ENCODE data around the gene THY1.
"Not testable (repeated sequence)": the region's sequence is repeated elsewhere in the genome, so short reads cannot be mapped to it uniquely, and the experiment has no call there.

The THY1 gene

DNA sequence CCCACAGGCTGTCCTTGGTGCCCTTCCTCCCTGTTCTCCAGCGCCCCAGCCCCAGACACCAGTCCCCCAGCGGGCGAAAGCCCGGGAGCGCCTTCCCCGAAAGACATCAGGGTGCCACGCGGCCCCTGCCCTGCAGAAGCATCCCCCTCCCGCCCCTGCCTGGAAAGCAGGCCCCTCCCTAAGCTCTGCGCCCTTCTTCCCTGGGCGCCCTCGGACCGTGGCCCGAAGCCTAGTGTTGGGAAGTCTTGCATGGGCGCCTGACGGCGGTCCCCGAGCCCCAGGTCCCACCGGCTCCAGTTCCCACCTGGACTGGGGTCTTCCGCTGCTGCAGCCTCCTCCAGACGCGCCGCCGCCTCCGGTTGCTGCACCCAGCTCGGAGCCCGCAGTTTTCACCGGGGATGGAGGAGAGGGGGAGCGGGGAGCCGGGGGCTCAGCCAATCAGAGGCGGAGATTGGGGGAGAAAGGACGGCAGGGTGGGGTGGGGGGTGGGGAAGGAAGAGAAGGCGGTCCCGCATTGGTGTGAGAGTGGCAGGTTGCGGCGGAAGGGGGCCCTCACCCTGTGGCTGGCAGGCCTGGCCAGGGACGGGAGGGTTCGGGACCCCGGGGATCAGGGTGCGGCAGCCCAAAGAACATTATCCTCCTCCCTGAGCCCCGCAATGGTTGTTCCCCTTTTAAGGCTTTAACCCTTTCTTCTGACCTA is at the start of gene THY1:
TSS of gene THY1 (minus strand) at position 364 of the 700 bp plus-strand sequence. CDS start 2,267 bp downstream, outside the sequence.
- Histone ChIP-seq H3K36me3 (replicated peaks) (no peaks in the 10 kb centered on the region), H3K9me3 (no peaks in the 10 kb centered on the region), H3K27me3 (ENCODE audit: low read depth) (peaks cover 19% of the 10 kb centered on the region), H3K4me1 (no peaks in the 10 kb centered on the region), H3K4me3 (peak within 1 kb of the TSS; percentile 19)
- DNase-seq (ENCODE audit: low spot score in 2 of 2), result no peak
- in situ Hi-C loops (cut with MboI; ENCODE audit: low sequenced_read_pairs), result no loop called here

DNA sequence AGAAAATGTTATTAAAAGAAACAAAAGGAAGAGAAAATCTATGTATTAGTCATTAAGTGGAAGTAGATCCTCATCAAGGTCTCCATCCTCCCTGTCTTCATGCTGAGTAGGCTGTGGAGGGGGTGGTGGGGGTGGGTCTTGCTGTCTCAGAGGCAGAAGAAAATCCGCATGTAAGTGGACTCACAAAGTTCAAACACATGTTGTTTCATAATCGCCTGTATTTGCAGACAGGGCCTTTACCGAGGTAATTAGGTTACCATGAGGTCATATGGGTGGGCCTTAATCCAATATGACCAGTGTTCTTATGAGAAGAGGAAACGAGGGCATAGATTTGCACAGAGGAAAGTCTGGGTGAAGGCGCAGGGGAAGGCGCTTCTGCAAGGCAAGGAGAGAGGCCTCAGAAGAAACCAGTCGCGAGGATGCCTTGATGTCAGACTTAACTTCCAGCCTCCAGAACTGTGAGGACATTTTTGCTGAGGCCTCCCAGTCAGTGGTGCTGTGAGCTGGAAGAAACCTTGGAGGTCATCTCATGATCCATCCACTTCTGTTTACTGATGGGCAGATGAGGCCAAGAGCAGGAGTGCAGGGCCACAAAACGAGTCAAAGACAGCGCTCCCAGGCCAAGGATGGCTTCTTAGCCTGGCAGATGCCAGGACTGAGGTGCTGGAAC is 49.3 kb upstream of the THY1 start:
- Histone ChIP-seq H3K4me3 (no peak overlapping the region), H3K9me3 (no peaks in the 10 kb centered on the region), H3K27me3 (ENCODE audit: low read depth) (no peaks in the 10 kb centered on the region), H3K36me3 (replicated peaks) (no peaks in the 10 kb centered on the region), H3K4me1 (no peaks in the 10 kb centered on the region)
- no peak for DNase-seq (ENCODE audit: low spot score in 2 of 2)
- in situ Hi-C loops (cut with MboI; ENCODE audit: low sequenced_read_pairs), result no loop called here

DNA sequence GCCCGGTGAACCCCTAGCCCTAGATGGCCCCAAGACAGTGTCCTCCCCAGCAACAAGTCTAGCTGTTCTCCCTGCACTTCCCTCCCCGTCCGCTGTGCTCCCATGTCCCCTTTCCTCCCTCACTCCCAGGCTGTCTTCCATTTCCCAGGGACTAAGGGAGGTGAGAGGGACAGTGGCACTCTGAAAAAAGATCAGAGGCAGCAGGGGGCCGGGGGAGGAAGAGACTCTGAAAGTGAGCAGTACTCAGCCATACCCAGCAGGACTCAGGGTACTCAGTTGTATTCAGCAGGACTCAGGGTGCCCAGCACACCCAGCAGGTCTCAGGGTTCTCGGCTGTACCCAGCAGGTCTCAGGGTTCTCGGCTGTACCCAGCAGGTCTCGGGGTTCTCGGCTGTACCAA is 48.4 kb upstream of the THY1 start:
- in situ Hi-C loops (cut with MboI; ENCODE audit: low sequenced_read_pairs), result no loop called here

DNA sequence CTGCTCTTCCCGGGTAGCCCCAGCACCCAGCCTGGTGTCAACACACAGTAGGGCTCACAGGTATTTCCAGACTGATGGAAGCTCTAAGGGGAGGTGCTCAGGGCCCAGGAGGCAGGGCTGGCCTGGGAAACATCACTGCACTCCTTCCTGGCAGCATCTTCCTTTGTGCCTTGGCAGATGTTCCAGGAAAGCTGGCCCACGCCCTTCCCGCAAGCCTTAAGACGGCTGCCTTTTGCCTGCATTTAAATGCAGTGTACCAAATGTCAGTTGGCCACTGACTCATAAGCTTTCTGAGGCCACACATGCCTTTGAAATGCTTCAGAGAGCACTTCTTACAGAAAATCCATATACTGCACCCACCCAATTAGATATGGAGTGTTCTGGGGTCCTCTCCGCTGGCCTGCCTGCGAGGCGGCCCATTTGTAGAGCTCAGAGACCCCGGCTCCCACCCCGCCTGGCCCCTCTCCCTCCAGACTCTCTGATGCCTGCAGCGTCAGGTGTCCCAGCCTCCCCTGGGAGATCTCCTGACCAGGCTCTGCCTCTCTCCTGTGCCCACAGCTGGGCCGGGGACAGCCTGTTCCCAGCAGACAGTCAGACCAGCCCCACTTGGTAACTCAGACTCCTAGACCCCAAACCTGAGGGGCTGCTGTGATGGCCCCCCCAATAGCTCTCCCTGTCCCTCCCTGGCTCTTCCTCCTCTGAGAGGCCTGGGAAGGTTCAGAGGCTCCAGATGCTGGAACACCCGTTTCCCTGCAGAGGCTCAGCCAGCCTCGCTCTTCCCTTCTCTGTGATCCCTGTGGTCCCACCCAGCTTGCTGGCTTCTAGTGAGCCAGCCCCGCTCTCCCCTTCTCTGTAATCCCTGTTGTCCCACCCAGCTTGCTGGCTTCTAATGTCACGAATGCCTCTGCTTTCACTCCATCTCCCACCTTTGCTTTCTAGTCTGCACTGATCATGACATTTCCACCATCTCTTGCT is 47.6 kb upstream of the THY1 start:
- Histone ChIP-seq H3K4me1 (no peaks in the 10 kb centered on the region), H3K9me3 (no peaks in the 10 kb centered on the region), H3K27me3 (ENCODE audit: low read depth) (no peaks in the 10 kb centered on the region), H3K36me3 (replicated peaks) (no peaks in the 10 kb centered on the region), H3K4me3 (no peak overlapping the region)
- no peak for DNase-seq (ENCODE audit: low spot score in 2 of 2)
- in situ Hi-C loops (cut with MboI; ENCODE audit: low sequenced_read_pairs), result no loop called here

More for the DNA sequence above, 48.4 kb upstream of the THY1 start:
- no peak overlapping the region for H3K4me3 ChIP-seq
- no peak for DNase-seq (ENCODE audit: low spot score in 2 of 2)
- no peaks in the 10 kb centered on the region for H3K9me3 ChIP-seq
- no peaks in the 10 kb centered on the region for H3K4me1 ChIP-seq
- no peaks in the 10 kb centered on the region for H3K27me3 ChIP-seq (ENCODE audit: low read depth)
- H3K36me3 ChIP-seq (replicated peaks), result no peaks in the 10 kb centered on the region

DNA sequence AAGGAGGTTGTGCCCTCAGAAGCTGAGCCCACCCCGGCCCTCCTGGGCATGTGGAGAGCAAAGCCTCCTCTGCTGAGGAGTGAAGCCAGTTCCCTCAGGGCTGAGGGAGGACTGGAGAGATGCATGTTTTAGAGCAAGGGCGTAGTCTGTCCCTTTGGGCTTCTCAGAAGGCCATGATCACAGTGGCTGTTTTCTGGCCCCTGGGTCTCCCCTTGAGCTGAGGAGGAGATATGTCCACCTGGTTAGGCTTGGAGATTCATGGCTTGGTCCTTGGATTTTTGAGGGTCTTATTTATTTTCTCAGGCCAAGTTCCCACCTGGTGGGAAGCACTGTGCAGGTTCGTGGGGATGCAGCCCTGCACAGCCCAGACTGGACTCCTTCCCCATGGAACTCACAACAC is 46.5 kb upstream of the THY1 start:
- no peak for DNase-seq (ENCODE audit: low spot score in 2 of 2)
- Histone ChIP-seq H3K27me3 (ENCODE audit: low read depth) (no peaks in the 10 kb centered on the region), H3K9me3 (no peaks in the 10 kb centered on the region), H3K4me1 (no peaks in the 10 kb centered on the region), H3K36me3 (replicated peaks) (no peaks in the 10 kb centered on the region), H3K4me3 (no peak overlapping the region)
- in situ Hi-C loops (cut with MboI; ENCODE audit: low sequenced_read_pairs), result no loop called here

DNA sequence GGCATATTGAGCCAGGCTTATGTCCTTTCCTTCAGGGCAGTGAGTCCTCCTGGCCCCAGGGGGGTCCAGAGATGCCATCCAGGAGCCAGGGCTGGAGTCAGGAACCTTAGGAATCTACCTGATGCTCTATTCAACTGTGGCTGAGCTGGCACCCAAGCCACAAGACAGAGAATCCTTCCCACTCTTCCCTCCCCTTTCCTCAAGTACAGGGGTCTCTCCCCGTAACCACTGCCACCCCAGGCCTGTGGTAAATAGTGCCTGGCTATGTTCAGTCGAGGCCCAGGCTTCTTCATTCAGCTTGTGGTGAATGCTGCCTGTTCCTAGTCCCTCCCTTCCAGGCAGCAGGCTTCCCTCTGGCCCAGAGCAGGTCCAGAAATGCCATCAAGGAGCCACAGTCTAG is 45.5 kb upstream of the THY1 start:
- no peaks in the 10 kb centered on the region for H3K36me3 ChIP-seq (replicated peaks)
- no peaks in the 10 kb centered on the region for H3K9me3 ChIP-seq
- H3K27me3 ChIP-seq (ENCODE audit: low read depth), result no peaks in the 10 kb centered on the region
- in situ Hi-C loops (cut with MboI; ENCODE audit: low sequenced_read_pairs), result no loop called here
- H3K4me3 ChIP-seq, result no peak overlapping the region
- no peaks in the 10 kb centered on the region for H3K4me1 ChIP-seq
- DNase-seq (ENCODE audit: low spot score in 2 of 2), result no peak

DNA sequence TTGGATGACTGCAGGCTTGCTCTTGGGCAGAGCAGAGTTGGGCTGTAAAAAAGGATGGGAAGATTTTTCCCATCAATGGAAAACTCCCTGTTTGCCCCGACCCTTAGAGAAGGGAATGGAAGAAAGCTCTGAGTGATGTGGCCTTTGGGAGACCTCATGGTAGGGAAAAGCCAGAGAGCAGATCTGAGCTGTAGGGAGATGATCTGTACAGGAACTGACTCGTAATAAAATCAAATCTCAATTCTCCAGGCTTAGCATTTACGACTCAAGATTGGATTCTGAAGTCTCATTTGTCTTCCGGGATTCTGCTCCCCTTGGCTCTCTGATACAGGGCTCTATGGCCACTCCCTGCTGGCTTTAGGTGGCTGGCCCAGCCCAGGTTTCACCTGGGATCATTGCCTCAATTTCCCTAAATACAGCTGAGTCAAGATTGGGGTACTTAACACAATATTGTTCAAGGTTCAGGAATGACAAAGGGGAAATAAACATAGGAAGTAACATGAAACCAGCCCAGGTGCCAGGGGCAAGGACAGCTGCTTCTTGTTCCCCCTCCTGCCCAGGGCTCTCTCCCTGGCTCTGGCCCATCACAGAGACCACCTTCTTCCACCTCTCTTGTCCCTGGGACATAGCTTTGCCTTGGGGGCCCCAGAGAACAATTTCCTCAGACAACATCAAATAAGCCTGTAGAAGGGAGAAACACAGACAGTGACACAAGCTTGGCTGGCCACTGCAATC is 38.4 kb upstream of the THY1 start:
- in situ Hi-C loops (cut with MboI; ENCODE audit: low sequenced_read_pairs), result no loop called here
- H3K36me3 ChIP-seq (replicated peaks), result no peaks in the 10 kb centered on the region
- no peak overlapping the region for H3K4me3 ChIP-seq
- H3K9me3 ChIP-seq, result no peaks in the 10 kb centered on the region
- H3K27me3 ChIP-seq (ENCODE audit: low read depth), result no peaks in the 10 kb centered on the region
- no peaks in the 10 kb centered on the region for H3K4me1 ChIP-seq
- DNase-seq (ENCODE audit: low spot score in 2 of 2), result no peak

DNA sequence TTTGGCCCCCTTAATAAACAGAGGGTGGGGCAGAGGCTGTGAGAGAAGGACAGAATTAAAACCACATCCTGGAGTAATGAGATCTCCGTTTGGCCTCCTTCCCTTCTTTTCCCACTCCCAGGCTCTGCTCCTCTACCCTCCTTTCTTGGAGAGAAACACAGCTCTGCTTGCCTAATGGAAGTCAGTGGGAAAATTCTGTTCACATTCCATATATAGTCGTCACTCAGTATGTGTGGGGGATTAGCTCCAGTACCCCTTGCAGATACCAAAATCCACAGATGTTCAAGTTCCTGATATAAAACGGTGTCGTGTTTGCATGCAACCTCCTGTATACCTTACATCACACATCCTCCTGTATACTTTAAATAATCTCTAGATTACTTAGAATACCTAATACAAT is 37.6 kb upstream of the THY1 start:
- no peaks in the 10 kb centered on the region for H3K27me3 ChIP-seq (ENCODE audit: low read depth)
- H3K4me3 ChIP-seq, result no peak overlapping the region
- no peaks in the 10 kb centered on the region for H3K9me3 ChIP-seq
- in situ Hi-C loops (cut with MboI; ENCODE audit: low sequenced_read_pairs), result no loop called here
- no peaks in the 10 kb centered on the region for H3K4me1 ChIP-seq
- no peaks in the 10 kb centered on the region for H3K36me3 ChIP-seq (replicated peaks)
- no peak for DNase-seq (ENCODE audit: low spot score in 2 of 2)

DNA sequence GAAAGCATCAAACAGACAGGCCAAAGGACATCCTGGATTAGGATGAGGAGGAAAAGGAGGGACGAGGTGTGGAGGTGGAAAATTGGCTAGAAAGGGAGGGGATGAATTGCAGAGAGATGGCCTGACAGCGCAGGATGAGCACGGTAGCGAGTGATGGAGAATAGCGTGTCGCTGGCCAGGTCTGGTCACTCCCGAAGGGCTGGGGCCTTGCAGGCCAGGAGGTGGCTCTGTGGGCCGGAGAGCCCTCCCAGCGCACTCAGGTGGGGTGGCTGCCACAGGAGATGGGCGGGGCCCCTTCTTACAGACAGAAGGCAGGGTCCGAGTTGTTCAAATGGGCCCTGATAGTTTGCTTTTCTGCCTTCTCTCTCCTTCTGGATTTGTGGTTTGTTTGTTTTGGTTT is 37.1 kb upstream of the THY1 start:
- H3K4me1 ChIP-seq, result no peaks in the 10 kb centered on the region
- H3K4me3 ChIP-seq, result no peak overlapping the region
- no peak for DNase-seq (ENCODE audit: low spot score in 2 of 2)
- H3K27me3 ChIP-seq (ENCODE audit: low read depth), result no peaks in the 10 kb centered on the region
- H3K36me3 ChIP-seq (replicated peaks), result no peaks in the 10 kb centered on the region
- H3K9me3 ChIP-seq, result no peaks in the 10 kb centered on the region
- in situ Hi-C loops (cut with MboI; ENCODE audit: low sequenced_read_pairs), result no loop called here

DNA sequence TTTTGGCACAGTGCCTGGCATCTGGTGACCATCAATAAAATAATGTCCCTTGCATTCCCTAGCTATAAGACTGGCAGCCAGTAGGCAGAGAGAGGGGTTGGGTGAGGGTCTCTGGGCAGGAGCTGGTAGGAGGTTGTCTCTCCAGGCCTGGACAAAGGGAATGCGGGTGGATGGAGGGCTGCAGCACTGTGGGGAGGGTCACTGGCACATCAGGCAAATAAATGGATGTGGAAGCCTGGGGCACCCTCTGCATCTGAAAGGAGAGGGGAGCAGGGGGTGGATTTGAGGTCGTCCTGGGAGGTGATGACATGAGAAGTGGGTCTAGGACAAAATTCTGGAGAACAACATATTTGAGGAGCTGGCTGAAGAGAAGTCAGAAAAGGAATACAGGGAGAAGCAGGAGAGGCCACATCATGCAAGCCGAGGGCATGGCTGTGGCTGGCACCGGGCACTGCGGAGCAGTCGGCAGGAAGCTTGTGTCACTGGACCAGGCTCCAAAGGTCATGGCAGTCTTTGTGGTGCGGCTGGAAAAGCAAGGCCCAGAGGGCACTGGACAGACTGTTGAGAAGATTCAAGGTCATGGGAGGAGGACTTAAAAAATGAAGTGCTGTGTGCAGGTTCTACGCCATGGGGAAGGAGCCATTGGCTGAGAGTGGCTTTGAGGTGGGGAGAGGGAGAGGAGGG is 36.5 kb upstream of the THY1 start:
- in situ Hi-C loops (cut with MboI; ENCODE audit: low sequenced_read_pairs), result no loop called here
- H3K27me3 ChIP-seq (ENCODE audit: low read depth), result no peaks in the 10 kb centered on the region
- H3K36me3 ChIP-seq (replicated peaks), result no peaks in the 10 kb centered on the region
- no peak for DNase-seq (ENCODE audit: low spot score in 2 of 2)
- H3K4me1 ChIP-seq, result no peaks in the 10 kb centered on the region
- H3K4me3 ChIP-seq, result no peak overlapping the region
- H3K9me3 ChIP-seq, result no peaks in the 10 kb centered on the region

DNA sequence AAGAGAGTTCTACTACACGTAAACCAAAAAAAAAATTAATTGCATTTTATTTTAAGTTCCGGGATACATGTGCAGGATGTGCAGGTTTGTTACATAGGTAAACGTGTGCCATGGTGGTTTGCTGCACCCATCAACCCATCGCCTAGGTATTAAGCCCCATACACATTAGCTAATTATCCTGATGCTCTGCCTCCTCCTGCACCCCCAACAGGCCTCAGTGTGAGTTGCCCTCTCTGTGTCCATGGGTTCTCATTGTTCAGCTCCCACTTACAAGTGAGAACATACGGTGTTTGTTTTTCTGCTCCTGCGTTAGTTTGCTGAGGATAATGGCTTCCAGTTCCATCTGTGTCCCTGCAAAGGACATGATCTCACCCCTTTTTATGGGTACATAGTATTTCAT is 32.7 kb upstream of the THY1 start:
- H3K9me3 ChIP-seq; H3K4me3 ChIP-seq; in situ Hi-C loops (cut with MboI; ENCODE audit: low sequenced_read_pairs); H3K27me3 ChIP-seq (ENCODE audit: low read depth); H3K36me3 ChIP-seq (replicated peaks); DNase-seq (ENCODE audit: low spot score in 2 of 2); H3K4me1 ChIP-seq: not testable (repeated sequence)

DNA sequence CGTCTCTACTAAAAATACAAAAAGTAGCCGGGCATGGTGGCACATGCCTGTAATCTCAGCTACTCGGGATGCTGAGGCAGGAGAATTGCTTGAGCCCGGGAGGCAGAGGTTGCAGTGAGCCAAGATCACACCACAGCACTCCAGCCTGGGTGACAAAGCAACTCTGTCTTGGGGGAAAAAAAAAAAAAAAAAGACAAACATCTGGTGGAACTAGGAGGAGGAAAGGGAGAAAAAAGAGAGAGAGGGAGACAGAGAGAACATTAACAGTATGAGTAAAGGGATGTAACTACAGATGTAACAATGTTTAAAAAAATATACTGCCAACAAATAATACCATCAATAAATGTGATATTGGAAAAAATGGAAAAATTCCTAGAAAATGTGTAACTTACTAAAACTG is 32.3 kb upstream of the THY1 start:
- H3K9me3 ChIP-seq; DNase-seq (ENCODE audit: low spot score in 2 of 2); in situ Hi-C loops (cut with MboI; ENCODE audit: low sequenced_read_pairs); H3K27me3 ChIP-seq (ENCODE audit: low read depth); H3K4me1 ChIP-seq; H3K36me3 ChIP-seq (replicated peaks); H3K4me3 ChIP-seq: not testable (repeated sequence)

DNA sequence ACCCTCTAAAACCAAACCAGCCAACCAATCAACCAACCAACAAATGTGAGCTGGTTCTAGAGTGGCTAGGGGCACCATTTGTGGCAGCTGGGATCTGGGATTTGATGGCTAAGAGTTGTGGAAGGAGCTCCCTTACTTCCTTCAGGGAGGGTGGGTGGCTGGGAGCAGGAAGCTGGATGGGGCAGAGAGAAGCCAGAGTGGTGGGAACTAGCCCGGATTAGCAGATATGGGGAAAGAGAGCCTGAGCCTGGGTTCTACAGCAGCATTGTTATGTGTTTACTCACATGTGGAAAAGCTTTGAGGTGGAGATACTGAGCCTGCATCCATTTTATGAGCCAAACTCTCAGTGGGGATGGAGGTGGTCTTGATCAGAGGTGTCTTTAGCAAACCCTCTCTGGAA is 30.9 kb upstream of the THY1 start:
- Histone ChIP-seq H3K4me3 (no peak overlapping the region), H3K27me3 (ENCODE audit: low read depth) (no peaks in the 10 kb centered on the region), H3K9me3 (no peaks in the 10 kb centered on the region), H3K36me3 (replicated peaks) (no peaks in the 10 kb centered on the region), H3K4me1 (no peaks in the 10 kb centered on the region)
- DNase-seq (ENCODE audit: low spot score in 2 of 2), result no peak
- in situ Hi-C loops (cut with MboI; ENCODE audit: low sequenced_read_pairs), result no loop called here
